Fibroblast of skin of scalp (primary cell): ENCODE data around the gene FOXP1.

ENCODE experiments used
- DNase-seq: peaks from one replicate; pipeline ENCODE4 v3.0.0-alpha.2; 2013

The FOXP1 gene

GRCh38 chr3:70952033-70952747 lies 631.3 kb downstream of the FOXP1 start:
- DNase-seq = no peak

GRCh38 chr3:70951316-70951715 lies 632.2 kb downstream of the FOXP1 start:
- peak; percentile 58 for DNase-seq

GRCh38 chr3:70947579-70947978 lies 635.9 kb downstream of the FOXP1 start:
- peak; percentile 43 for DNase-seq

- DNase-seq = no peak
Measured at GRCh38 chr3:70943886-70944285, 639.6 kb downstream of the FOXP1 start.

- DNase-seq = no peak
Measured at GRCh38 chr3:70933105-70933810, 650.3 kb downstream of the FOXP1 start.

GRCh38 chr3:70930066-70930465 lies 653.5 kb downstream of the FOXP1 start:
- no peak for DNase-seq

GRCh38 chr3:70927239-70927638 lies 656.3 kb downstream of the FOXP1 start:
- DNase-seq = no peak

- no peak for DNase-seq
Measured at GRCh38 chr3:70926835-70927234, 656.7 kb downstream of the FOXP1 start.

GRCh38 chr3:70919661-70920060 lies 663.9 kb downstream of the FOXP1 start:
- peak; percentile 39 for DNase-seq

- DNase-seq = peak; percentile 22
Measured at GRCh38 chr3:70919091-70919490, 664.4 kb downstream of the FOXP1 start.

GRCh38 chr3:70916375-70917055 lies 667.0 kb downstream of the FOXP1 start:
- peak; percentile 4 for DNase-seq

- no peak for DNase-seq
Measured at GRCh38 chr3:70914862-70915261, 668.7 kb downstream of the FOXP1 start.

- no peak for DNase-seq
Measured at GRCh38 chr3:70911719-70912118, 671.8 kb downstream of the FOXP1 start.

- DNase-seq = no peak
Measured at GRCh38 chr3:70905491-70905890, 678.0 kb downstream of the FOXP1 start.
